ENCODE results near the gene COMP. TPM values are rescaled to one million over a fixed set of nuclear protein-coding genes. Genes with fewer than 3 reads are reported as not detected.
"Not testable (repeated sequence)": the region's sequence is repeated elsewhere in the genome, so short reads cannot be mapped to it uniquely, and the experiment has no call there.

COMP gene
- polyA plus RNA-seq, 1 of the 3 experiments (the other 2 are of a cell fraction) = 0.26 TPM

GRCh38 chr19:18814063-18814462 lies 23.0 kb upstream of the COMP start:
- Histone ChIP-seq H3K27ac (ENCODE audit: low read depth in 2 of 2, low read length in 1 of 2) (no peak overlapping the region), H3K4me2 (no peak overlapping the region), H4K20me1 (ENCODE audit: insufficient read depth) (no peaks in the 10 kb centered on the region), H3F3A (replicated peaks; ENCODE audit: insufficient read depth) (no peaks in the 10 kb centered on the region), H3K4me1 (ENCODE audit: control insufficient read depth in 1 of 2, insufficient read depth in 2 of 2, low read depth in 1 of 2, low read length in 1 of 2) (no peaks in the 10 kb centered on the region), H3K27me3 (ENCODE audit: insufficient read depth) (no peaks in the 10 kb centered on the region; the same call in 1 of the 2 replicates), H3K9me3 (no peaks in the 10 kb centered on the region), H3K9ac (no peak overlapping the region), H3K79me2 (ENCODE audit: insufficient read depth) (no peaks in the 10 kb centered on the region), H3K4me3 (ENCODE audit: low read depth in 2 of 2, low read length in 1 of 2) (no peak overlapping the region), H3K36me3 (replicated peaks in 1 of 2; ENCODE audit: control insufficient read depth in 1 of 2, insufficient read depth in 2 of 2, low read length in 1 of 2) (no peaks in the 10 kb centered on the region), H3K9me2 (no peaks in the 10 kb centered on the region), H2AFZ (ENCODE audit: low read depth) (no peak overlapping the region)
- POLR2A ChIA-PET = no interaction called here
- WGBS (ENCODE audit: low lambda C conversion rate) = 68% methylated on average over 9 of the region's 9 CpGs
- peak; percentile 18; the same call in 1 of the 2 replicates for TF ChIP-seq RAD21 (IDR thresholded peaks at IDR 0.05; ENCODE audit: low read length)
- TF ChIP-seq RFX5 (IDR thresholded peaks at IDR 0.05; ENCODE audit: low read length) = no peak
- CTCF ChIA-PET = no interaction called here
- no peak for DNase-seq

DNA sequence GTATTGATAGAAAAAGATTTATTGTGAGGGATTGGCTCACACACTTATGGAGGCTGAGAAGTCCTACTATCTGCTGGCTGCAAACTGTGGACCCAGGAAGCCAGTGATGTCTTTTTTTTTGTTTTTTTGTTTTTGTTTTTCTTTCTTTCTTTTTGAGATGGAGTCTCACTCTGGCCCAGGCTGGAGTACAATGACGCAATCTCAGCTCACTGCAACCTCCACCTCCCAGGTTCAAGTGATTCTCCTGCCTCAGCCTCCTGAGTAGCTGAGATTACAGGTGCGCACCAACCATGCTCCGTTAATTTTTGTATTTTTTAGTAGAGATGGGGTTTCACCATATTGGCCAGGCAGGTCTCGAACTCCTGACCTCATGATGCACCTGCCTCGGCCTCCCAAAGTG lies 20.5 kb upstream of the COMP start:
- WGBS (ENCODE audit: low lambda C conversion rate) = 84% methylated on average over 5 of the region's 5 CpGs
- not testable (repeated sequence) for H3K9me2 ChIP-seq; H3K9ac ChIP-seq; H4K20me1 ChIP-seq (ENCODE audit: insufficient read depth); DNase-seq; H3K27ac ChIP-seq (ENCODE audit: low read depth in 2 of 2, low read length in 1 of 2); H3K27me3 ChIP-seq (ENCODE audit: insufficient read depth); H3K36me3 ChIP-seq (replicated peaks in 1 of 2; ENCODE audit: control insufficient read depth in 1 of 2, insufficient read depth in 2 of 2, low read length in 1 of 2); H3K4me1 ChIP-seq (ENCODE audit: control insufficient read depth in 1 of 2, insufficient read depth in 2 of 2, low read depth in 1 of 2, low read length in 1 of 2); H3K4me2 ChIP-seq; H3F3A ChIP-seq (replicated peaks; ENCODE audit: insufficient read depth); H2AFZ ChIP-seq (ENCODE audit: low read depth); H3K4me3 ChIP-seq (ENCODE audit: low read depth in 2 of 2, low read length in 1 of 2); H3K9me3 ChIP-seq; H3K79me2 ChIP-seq (ENCODE audit: insufficient read depth)
- ChIA-PET CTCF (interaction anchor here (1.2 to 1.6 kb wide), 2 partner anchors 20 to 21 kb away, joined by 3 to 5 read pairs; partner anchors contain the start of genes COMP and UPF1), POLR2A (interaction anchor here (0.7 kb wide), 2 partner anchors 129 to 241 kb away, joined by 3 to 4 read pairs; no protein-coding TSS in a partner anchor)

DNA sequence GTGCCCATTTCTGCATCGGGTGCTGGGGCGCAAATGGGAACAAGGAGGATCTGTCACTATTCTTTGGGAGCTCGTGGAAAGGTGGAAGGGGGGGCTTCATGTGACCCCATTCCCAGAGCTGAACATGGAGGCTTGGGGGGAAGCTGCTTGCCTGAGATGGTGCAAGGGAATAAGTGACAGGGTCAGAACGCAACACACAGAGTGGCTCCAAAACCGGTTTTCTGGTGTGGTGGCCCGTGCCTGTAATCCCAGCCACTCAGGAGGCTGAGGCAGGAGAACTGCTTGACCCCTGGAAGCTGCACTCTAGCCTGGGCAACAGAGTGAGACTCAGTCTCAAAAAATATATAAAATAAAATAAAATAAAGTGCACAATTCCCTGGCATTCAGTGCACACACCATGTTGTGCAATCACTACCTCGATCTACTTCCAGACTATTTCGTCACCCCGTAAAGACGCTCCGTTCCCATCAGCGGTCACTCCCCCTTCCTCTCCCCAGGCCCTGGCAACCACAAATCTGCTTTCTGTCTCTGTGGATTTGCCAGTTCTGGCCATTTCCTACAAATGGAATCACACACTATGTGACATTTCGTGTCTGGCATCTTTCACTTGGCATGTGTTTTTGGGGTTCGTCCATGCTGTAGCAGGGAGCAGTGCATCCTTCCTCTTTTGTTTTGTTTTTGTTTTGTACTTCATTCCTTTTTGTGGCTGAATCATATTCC lies 18.2 kb upstream of the COMP start:
- Histone ChIP-seq H2AFZ (ENCODE audit: low read depth) (no peak overlapping the region), H3K36me3 (replicated peaks in 1 of 2; ENCODE audit: control insufficient read depth in 1 of 2, insufficient read depth in 2 of 2, low read length in 1 of 2) (no peaks in the 10 kb centered on the region), H3K9me2 (no peaks in the 10 kb centered on the region), H3K9me3 (no peaks in the 10 kb centered on the region), H3K4me3 (ENCODE audit: low read depth in 2 of 2, low read length in 1 of 2) (no peak overlapping the region), H3K9ac (no peak overlapping the region), H3K27me3 (ENCODE audit: insufficient read depth) (no peaks in the 10 kb centered on the region; the same call in 1 of the 2 replicates), H4K20me1 (ENCODE audit: insufficient read depth) (no peaks in the 10 kb centered on the region), H3K4me1 (ENCODE audit: control insufficient read depth in 1 of 2, insufficient read depth in 2 of 2, low read depth in 1 of 2, low read length in 1 of 2) (no peaks in the 10 kb centered on the region), H3F3A (replicated peaks; ENCODE audit: insufficient read depth) (no peaks in the 10 kb centered on the region), H3K27ac (ENCODE audit: low read depth in 2 of 2, low read length in 1 of 2) (no peak overlapping the region), H3K4me2 (no peak overlapping the region), H3K79me2 (ENCODE audit: insufficient read depth) (no peaks in the 10 kb centered on the region)
- CTCF ChIA-PET = interaction anchor here (0.6 to 1.4 kb wide), 2 partner anchors 38 to 48 kb away, joined by 3 to 4 read pairs; no protein-coding TSS in a partner anchor
- DNase-seq = no peak
- WGBS (ENCODE audit: low lambda C conversion rate) = 58% methylated on average over 13 of the region's 14 CpGs
- POLR2A ChIA-PET = no interaction called here
- TF ChIP-seq ELF1 (IDR thresholded peaks at IDR 0.05) (no peak), CTCF (IDR thresholded peaks at IDR 0.05) (no peak), FOXJ3 (CRISPR knock-in tag; IDR thresholded peaks at IDR 0.05) (no peak), FOSL2 (IDR thresholded peaks at IDR 0.05; ENCODE audit: borderline replicate concordance, low read depth) (no peak), RXRA (IDR thresholded peaks at IDR 0.05; ENCODE audit: borderline replicate concordance, low read depth) (no peak), REST (IDR thresholded peaks at IDR 0.05; ENCODE audit: low read depth, low read length) (no peak), MEF2A (IDR thresholded peaks at IDR 0.05; ENCODE audit: borderline replicate concordance, low read depth) (no peak), PBX3 (IDR thresholded peaks at IDR 0.05) (no peak), SIN3A (IDR thresholded peaks at IDR 0.05; ENCODE audit: borderline replicate concordance, low read depth, low read length) (no peak), POLR2AphosphoS5 (IDR thresholded peaks at IDR 0.05; ENCODE audit: low read depth, low read length) (no peak), CHD2 (IDR thresholded peaks at IDR 0.05; ENCODE audit: low read length, partially characterized antibody) (no peak), NFIC (IDR thresholded peaks at IDR 0.05; ENCODE audit: borderline replicate concordance) (no peak), EP300 (IDR thresholded peaks at IDR 0.05; ENCODE audit: borderline replicate concordance in 1 of 2, low read depth in 1 of 2, low read length in 1 of 2) (no peak)

Data from SK-N-SH (cell line).